Hepatocyte (in vitro differentiated cells): ENCODE data around the gene TRA2B. TPM values are rescaled to one million over a fixed set of nuclear protein-coding genes. Genes with fewer than 3 reads are reported as not detected.
A peak's percentile ranks its signal among the peaks of the same experiment; 100 is the strongest.

Experiments used
- DNase-seq: peaks from one replicate; pipeline ENCODE4 v3.0.0-alpha.2; 2016; ENCODE audit warnings: low spot score
- H2AFZ ChIP-seq: fragments of 200-600 bp; sonication (generic); 2 replicates; pipeline ENCODE4 v1.6.0; 2016; ENCODE audit warnings: antibody characterized with exemption, mild to moderate bottlenecking
- H3K27ac ChIP-seq: fragments of 200-600 bp; sonication (generic); 2 replicates; pipeline ENCODE4 v1.5.1; 2016; ENCODE audit warnings: mild to moderate bottlenecking
- H3K27me3 ChIP-seq: fragments of 200-600 bp; sonication (generic); 2 replicates; pipeline ENCODE4 v1.6.1; 2016
- H3K36me3 ChIP-seq: fragments of 200-600 bp; sonication (generic); replicated peaks from 2 replicates; pipeline ENCODE4 v1.5.1; 2016; ENCODE audit warnings: low read depth; ENCODE audit not compliant: insufficient read depth
- H3K4me1 ChIP-seq: fragments of 200-600 bp; sonication (generic); 2 replicates; pipeline ENCODE4 v1.5.1; 2016; ENCODE audit warnings: mild to moderate bottlenecking, moderate library complexity; ENCODE audit not compliant: insufficient read depth
- H3K4me2 ChIP-seq: fragments of 200-600 bp; sonication (generic); 2 replicates; pipeline ENCODE4 v1.6.0; 2016
- H3K4me3 ChIP-seq: fragments of 200-600 bp; sonication (generic); 2 replicates; pipeline ENCODE4 v1.5.1; 2016; ENCODE audit warnings: mild to moderate bottlenecking
- H3K79me2 ChIP-seq: fragments of 200-600 bp; sonication (generic); 2 replicates; pipeline ENCODE4 v1.6.0; 2017; ENCODE audit warnings: mild to moderate bottlenecking
- H3K9me2 ChIP-seq: fragments of 200-600 bp; sonication (generic); replicated peaks from 2 replicates; pipeline ENCODE4 v1.6.0; 2017; ENCODE audit warnings: mild to moderate bottlenecking; ENCODE audit not compliant: insufficient read depth
- H3K9me3 ChIP-seq: fragments of 200-600 bp; sonication (generic); 2 replicates; pipeline ENCODE4 v1.5.1; 2016; ENCODE audit warnings: low read depth, mild to moderate bottlenecking
- H4K20me1 ChIP-seq: fragments of 200-600 bp; sonication (generic); 2 replicates; pipeline ENCODE4 v1.6.0; 2016; ENCODE audit warnings: mild to moderate bottlenecking; ENCODE audit not compliant: insufficient read depth, poor library complexity, severe bottlenecking
- CTCF ChIP-seq: fragments of 200-600 bp; sonication (generic); IDR thresholded peaks from 2 replicates; pipeline ENCODE4 v1.5.1; 2016; ENCODE audit warnings: antibody characterized with exemption, mild to moderate bottlenecking; ENCODE audit not compliant: poor library complexity
- EZH2 ChIP-seq: fragments of 200-600 bp; sonication (generic); IDR thresholded peaks from 2 replicates; pipeline ENCODE4 v1.6.1; 2016; ENCODE audit warnings: antibody characterized with exemption, mild to moderate bottlenecking, borderline replicate concordance
- EZH2phosphoT487 ChIP-seq: fragments of 200-600 bp; sonication (generic); IDR thresholded peaks from one replicate; pipeline ENCODE4 v1.6.1; 2018; ENCODE audit warnings: antibody characterized with exemption, mild to moderate bottlenecking, low read depth, moderate library complexity; ENCODE audit not compliant: unreplicated experiment, severe bottlenecking
- WGBS: methylation state at CpG from one replicate; pipeline ENCODE4 v1.1.6; 2016; ENCODE audit warnings: low lambda C conversion rate; ENCODE audit errors: missing lambda C conversion rate; 5-methylcytosine and 5-hydroxymethylcytosine counted together
- polyA plus RNA-seq: library from polyadenylated mRNA; unstranded; fragments of >200 nt; fragmentation: Nextera tagmentation; extraction: Ambion mirVana; gene quantifications from 2 replicates; pipeline ENCODE4 v1.2.1, GENCODE V29; 2016
- total RNA-seq: library from RNA; depleted of rRNA; stranded (reverse); fragments of >200 nt; gene quantifications from 2 replicates; pipeline ENCODE4 v1.2.3, GENCODE V29; 2014

The TRA2B gene
- total and polyA plus RNA-seq, 2 experiments from 2014 or later = 93.6 to 135 TPM

- no peaks in the 10 kb centered on the region for H3K4me1 ChIP-seq
- H3K79me2 ChIP-seq = no peaks in the 10 kb centered on the region
- TF ChIP-seq CTCF = no peak
- no peak for TF ChIP-seq EZH2
- TF ChIP-seq EZH2phosphoT487 = no peak
- 45% methylated on average over 3 of the region's 3 CpGs for WGBS
- H4K20me1 ChIP-seq = no peaks in the 10 kb centered on the region
- no peak overlapping the region for H2AFZ ChIP-seq
- no peak for DNase-seq
- no peak overlapping the region for H3K4me2 ChIP-seq
- H3K27ac ChIP-seq = no peak overlapping the region
- no peaks in the 10 kb centered on the region for H3K36me3 ChIP-seq
- no peaks in the 10 kb centered on the region for H3K9me2 ChIP-seq
- no peaks in the 10 kb centered on the region for H3K27me3 ChIP-seq
- no peaks in the 10 kb centered on the region for H3K9me3 ChIP-seq
- no peak overlapping the region for H3K4me3 ChIP-seq
Measured at GRCh38 chr3:185977679-185978040, 39.8 kb upstream of the TRA2B start.

- Histone ChIP-seq H4K20me1 (no peaks in the 10 kb centered on the region), H3K4me3 (no peak overlapping the region), H3K36me3 (no peaks in the 10 kb centered on the region), H3K27ac (no peak overlapping the region), H3K4me1 (no peaks in the 10 kb centered on the region), H2AFZ (no peak overlapping the region), H3K9me3 (no peaks in the 10 kb centered on the region), H3K27me3 (no peaks in the 10 kb centered on the region), H3K9me2 (no peaks in the 10 kb centered on the region), H3K79me2 (no peaks in the 10 kb centered on the region), H3K4me2 (no peak overlapping the region)
- DNase-seq = peak; percentile 86
- TF ChIP-seq EZH2phosphoT487 = no peak
- peak; percentile 85 for TF ChIP-seq CTCF
- WGBS = 48% methylated on average over 6 of the region's 6 CpGs
Measured at GRCh38 chr3:185976977-185977678, 39.3 kb upstream of the TRA2B start.

DNA sequence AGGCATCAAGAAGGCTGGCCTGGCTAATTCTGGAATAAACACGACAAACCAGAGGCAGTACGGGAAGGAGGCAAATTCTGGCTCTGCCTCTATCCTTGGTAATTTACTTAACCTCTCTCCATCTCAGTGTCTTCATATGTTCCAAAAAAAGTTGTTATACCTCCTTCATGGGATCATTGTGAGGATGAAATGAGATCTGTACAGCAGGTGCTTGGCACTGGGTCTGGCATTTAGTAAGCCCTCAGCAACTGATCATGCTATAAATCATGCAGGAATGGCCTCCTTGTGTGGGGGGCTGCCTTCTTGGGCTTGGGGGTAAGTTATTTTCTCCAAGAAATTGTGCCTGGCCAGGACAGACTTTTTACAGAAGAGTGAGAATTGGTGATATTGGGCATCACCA is 38.3 kb upstream of the TRA2B start:
- WGBS = 84% methylated on average over 2 of the region's 2 CpGs

More for the DNA sequence above, 38.3 kb upstream of the TRA2B start:
- Histone ChIP-seq H3K9me2 (no peaks in the 10 kb centered on the region), H3K27ac (no peak overlapping the region), H3K79me2 (no peaks in the 10 kb centered on the region), H3K27me3 (no peaks in the 10 kb centered on the region), H4K20me1 (no peaks in the 10 kb centered on the region), H3K4me3 (no peak overlapping the region), H3K4me1 (no peaks in the 10 kb centered on the region), H2AFZ (no peak overlapping the region), H3K9me3 (no peaks in the 10 kb centered on the region), H3K4me2 (no peak overlapping the region), H3K36me3 (no peaks in the 10 kb centered on the region)
- no peak for TF ChIP-seq CTCF
- no peak for TF ChIP-seq EZH2
- no peak for DNase-seq
